GM10847 (cell line): ENCODE results near the gene EEF2.

Experiments
- POLR2A ChIP-seq: IDR thresholded peaks from 2 replicates; pipeline ENCODE4 v1.6.1; 2011; ENCODE audit not compliant: insufficient read length; ENCODE audit errors: extremely low read depth

Gene EEF2

GRCh38 chr19:3944018-3944721, 41.1 kb downstream of the EEF2 start:
- no peak for TF ChIP-seq POLR2A

DNA sequence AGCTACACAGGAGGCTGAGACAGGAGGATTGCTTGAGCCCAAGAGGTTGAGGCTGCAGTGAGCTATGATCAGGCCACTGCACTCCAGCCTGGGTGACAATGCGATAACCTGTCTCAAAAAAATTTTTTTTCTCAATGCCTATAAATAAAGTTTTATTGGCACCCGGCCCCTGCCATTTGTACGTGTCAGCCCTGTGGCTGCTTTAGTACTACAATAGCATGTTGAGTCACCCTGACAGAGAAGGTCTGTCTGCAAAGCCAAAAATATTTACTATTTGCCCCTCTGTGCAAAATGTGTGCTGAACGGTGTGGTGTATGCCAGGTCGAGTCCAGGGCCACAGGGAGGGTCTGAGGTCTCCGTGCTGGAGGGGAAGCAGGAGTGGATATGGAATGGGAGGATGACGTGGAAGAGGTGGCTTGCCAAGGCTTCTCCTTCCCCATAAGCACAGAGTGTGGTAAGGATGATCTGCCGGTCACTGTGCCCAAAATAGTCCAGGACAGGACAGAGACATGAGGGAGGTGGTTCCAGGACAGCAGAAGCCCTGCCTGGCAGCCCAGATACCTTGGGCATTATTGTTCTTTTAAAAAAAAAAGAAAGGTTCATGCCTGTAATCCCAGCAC, 42.4 kb downstream of the EEF2 start:
- no peak for TF ChIP-seq POLR2A

DNA sequence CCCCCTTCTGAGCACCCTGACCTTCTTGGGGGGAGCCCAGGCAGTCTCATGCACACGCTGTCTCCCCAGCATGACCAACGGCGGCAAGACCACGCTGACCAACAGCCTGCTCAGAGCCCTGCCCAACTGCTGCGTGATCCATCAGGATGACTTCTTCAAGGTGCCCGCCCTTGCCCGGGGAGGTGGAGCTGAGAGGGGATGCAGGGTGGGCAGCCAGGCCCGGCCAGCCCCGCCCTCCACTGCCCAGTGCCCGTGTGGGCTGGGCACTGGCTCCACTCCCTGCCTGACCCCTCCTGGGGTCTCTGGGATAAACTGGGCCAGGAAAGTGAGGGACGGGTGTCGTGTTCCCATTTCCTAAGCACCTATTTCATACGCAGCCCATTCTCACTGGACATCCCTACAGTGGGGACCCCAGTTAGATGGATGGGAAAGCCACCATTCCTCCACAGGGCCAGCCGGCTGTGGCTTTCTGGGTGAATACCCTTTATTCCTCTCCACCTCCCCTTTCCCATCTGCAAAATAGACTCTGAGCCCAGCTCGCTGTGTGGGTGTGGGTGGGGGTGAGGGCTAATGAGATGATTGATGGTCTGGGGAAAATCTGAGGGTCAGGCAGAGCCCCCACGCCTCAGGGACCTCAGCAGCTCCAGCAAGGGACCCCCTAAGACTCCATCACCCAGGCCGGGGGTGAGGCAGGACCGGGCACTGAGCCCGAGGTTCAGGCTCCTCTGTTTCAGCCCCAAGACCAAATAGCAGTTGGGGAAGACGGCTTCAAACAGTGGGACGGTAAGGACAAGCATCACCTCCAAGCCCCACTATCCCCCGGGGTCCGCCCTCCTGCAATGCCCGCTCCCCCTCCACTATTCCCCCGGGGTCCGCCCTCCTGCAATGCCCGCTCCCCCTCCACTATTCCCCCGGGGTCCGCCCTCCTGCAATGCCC, 48.5 kb downstream of the EEF2 start:
- TF ChIP-seq POLR2A: no peak

GRCh38 chr19:3932931-3933810, 52.1 kb downstream of the EEF2 start, which contains the start of gene NMRK2:
Gene NMRK2, plus strand, starts transcription at chr19:3933069. Its CDS starts 603 bp downstream, at chr19:3933672.
- no peak for TF ChIP-seq POLR2A

DNA sequence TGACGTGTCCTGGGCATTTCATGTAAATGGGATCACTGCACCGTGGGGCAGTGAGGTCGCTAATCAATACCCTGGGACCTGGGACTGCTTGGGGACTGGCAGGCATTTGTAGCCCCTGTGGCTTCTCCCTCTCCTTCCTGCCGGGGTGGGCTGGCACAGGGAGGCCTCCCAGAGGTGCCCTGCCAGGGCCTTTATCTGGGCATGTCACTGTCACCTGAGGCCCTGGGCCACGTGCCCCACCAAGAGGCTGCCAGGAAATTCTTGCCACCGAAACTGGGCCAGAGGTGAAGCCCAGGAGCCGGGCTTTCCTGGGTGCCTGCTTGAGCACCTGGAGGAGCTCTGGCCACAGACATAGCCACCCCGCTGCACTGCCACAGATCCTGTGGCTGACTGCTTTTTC, 54.2 kb downstream of the EEF2 start:
- no peak for TF ChIP-seq POLR2A
